CD4-positive, alpha-beta memory T cell (primary cell): ENCODE measurements around the gene SOSTDC1. TPM values are rescaled to one million over a fixed set of nuclear protein-coding genes. Genes with fewer than 3 reads are reported as not detected.
A peak's percentile ranks its signal among the peaks of the same experiment; 100 is the strongest.

Source experiments
- CTCF ChIA-PET: fragments of 350-600 bp; sonication (Branson Sonifier 250); formaldehyde crosslinking; loops from one replicate; lab custom pipeline; 2021; ENCODE audit warnings: inconsistent platforms; ENCODE audit not compliant: partially characterized antibody; lab: Charles Lee
- POLR2A ChIA-PET: fragments of 350-600 bp; sonication (Branson Sonifier 250); formaldehyde crosslinking; loops from one replicate; lab custom pipeline; 2021; ENCODE audit not compliant: partially characterized antibody; lab: Charles Lee
- DNase-seq, 5 donors: peaks; one replicate each; pipeline versions ENCODE4 v3.0.0 to v3.0.0-alpha.2; 2020 to 2022; ENCODE audit warnings: mixed read lengths in 1 of 5
- H3K27ac ChIP-seq: one replicate; pipeline ENCODE4 v1.7.0; 2013; ENCODE audit warnings: low read depth, low read length
- H3K27me3 ChIP-seq: 2 replicates; pipeline ENCODE4 v1.7.0; 2013; ENCODE audit warnings: mild to moderate bottlenecking, low read length, moderate library complexity; ENCODE audit not compliant: insufficient read depth
- H3K36me3 ChIP-seq: 2 replicates; pipeline ENCODE4 v1.7.0; 2013; ENCODE audit warnings: mild to moderate bottlenecking, low read length, moderate library complexity; ENCODE audit not compliant: insufficient read depth
- H3K4me1 ChIP-seq: 2 replicates; pipeline ENCODE4 v1.7.0; 2013; ENCODE audit warnings: mild to moderate bottlenecking, low read length, moderate library complexity; ENCODE audit not compliant: insufficient read depth
- H3K4me3 ChIP-seq, 2 donors: one replicate each; pipeline ENCODE4 v1.7.0; 2013; ENCODE audit warnings: low read length in 2 of 2, mild to moderate bottlenecking in 1 of 2
- H3K9me3 ChIP-seq, 2 donors: one replicate each; pipeline ENCODE4 v1.7.0; 2013; ENCODE audit warnings: low read length in 2 of 2, control low read depth in 1 of 2; ENCODE audit not compliant: control insufficient read depth in 1 of 2
- H3K27ac Mint-ChIP-seq, 7 donors: one replicate each; pipeline ENCODE4 v1.8.0; 2020 to 2021; ENCODE audit warnings: mixed read lengths in 7 of 7, mild to moderate bottlenecking in 6 of 7, inconsistent platforms in 3 of 7, moderate library complexity in 3 of 7
- H3K27me3 Mint-ChIP-seq, 2 donors: one replicate each; pipeline ENCODE4 v1.8.0; 2020 to 2021; ENCODE audit warnings: mixed read lengths in 2 of 2
- H3K36me3 Mint-ChIP-seq, 2 donors: one replicate each; pipeline ENCODE4 v1.8.0; 2020 to 2021; ENCODE audit warnings: mixed read lengths in 2 of 2, inconsistent platforms in 1 of 2, mild to moderate bottlenecking in 1 of 2
- H3K4me1 Mint-ChIP-seq, 4 donors: one replicate each; pipeline ENCODE4 v1.8.0; 2020 to 2021; ENCODE audit warnings: mixed read lengths in 4 of 4, mild to moderate bottlenecking in 1 of 4
- H3K4me3 Mint-ChIP-seq, 8 donors: one replicate each; pipeline ENCODE4 v1.8.0; 2020 to 2021; ENCODE audit warnings: mixed read lengths in 8 of 8, mild to moderate bottlenecking in 7 of 8, moderate library complexity in 6 of 8, inconsistent platforms in 3 of 8
- H3K9me3 Mint-ChIP-seq, 8 donors: one replicate each; pipeline ENCODE4 v1.8.0; 2020 to 2021; ENCODE audit warnings: mixed read lengths in 8 of 8, mild to moderate bottlenecking in 5 of 8, inconsistent platforms in 3 of 8, moderate library complexity in 1 of 8
- intact Hi-C: fragments of 100-400 bp; cut with micrococcal nuclease; formaldehyde crosslinking; loops from one replicate; pipeline ENCODE4 v1.15.1; 2023
- polyA plus RNA-seq, 2 donors: library from polyadenylated mRNA; unstranded; fragments of 300-500 nt; fragmentation: Illumina TruSeq; gene quantifications; one replicate each; pipeline ENCODE4 v1.2.3, GENCODE V29; 2021
- total RNA-seq, 2 experiments: library from RNA; stranded (reverse); gene quantifications; one replicate each; pipeline ENCODE4 v1.2.3, GENCODE V29; 2021

SOSTDC1 gene
- total and polyA plus RNA-seq, 4 experiments from 2014 or later = not detected

- Histone ChIP-seq H3K36me3 (no peaks in the 10 kb centered on the region), H3K4me1 (peaks cover 15% of the 10 kb centered on the region), H3K27me3 (no peaks in the 10 kb centered on the region), H3K27ac (peak overlapping the region; percentile 64), H3K4me3 (peak overlapping the region; percentile 50 to 63), H3K9me3 (no peaks in the 10 kb centered on the region)
- DNase-seq = peak; percentile 87 to 89 (median 88)
- CTCF ChIA-PET = interaction anchor here (1.0 to 6.0 kb wide), 8 partner anchors 10 to 197 kb away, joined by 3 to 60 read pairs (median 5); no protein-coding TSS in a partner anchor
- peaks cover 0 to 3% of the 10 kb centered on the region in 2 donors for H3K36me3 Mint-ChIP-seq
- H3K4me3 Mint-ChIP-seq = peak overlapping the region; percentile 81 to 94 (median 88)
- H3K27ac Mint-ChIP-seq = peak overlapping the region; percentile 82 to 97 (median 95)
- POLR2A ChIA-PET = interaction anchor here (0.9 to 2.7 kb wide), 11 partner anchors 8 to 877 kb away, joined by 3 to 21 read pairs (median 5); partner anchors contain the start of genes AHR, ANKMY2 and BZW2
- intact Hi-C loops = loop anchor here (1.0 to 2.0 kb wide), 2 partner anchors 225 to 814 kb away; partner anchors contain the start of gene ANKMY2
- no peaks in the 10 kb centered on the region for H3K9me3 Mint-ChIP-seq
- H3K4me1 Mint-ChIP-seq = peaks cover 10 to 32% (median 21%) of the 10 kb centered on the region in 4 donors
- peaks cover 0 to 8% of the 10 kb centered on the region in 2 donors for H3K27me3 Mint-ChIP-seq
Measured at GRCh38 chr7:16420649-16421332, 44.7 kb downstream of the SOSTDC1 start.

- Mint-ChIP-seq H3K27me3 (peaks cover 0 to 8% of the 10 kb centered on the region in 2 donors), H3K4me3 (peak overlapping the region; percentile 81 to 94 (median 88)), H3K36me3 (peaks cover 0 to 3% of the 10 kb centered on the region in 2 donors), H3K9me3 (no peaks in the 10 kb centered on the region), H3K4me1 (peaks cover 10 to 32% (median 21%) of the 10 kb centered on the region in 4 donors), H3K27ac (peak overlapping the region; percentile 82 to 97 (median 95))
- Histone ChIP-seq H3K27me3 (no peaks in the 10 kb centered on the region), H3K4me3 (peak overlapping the region; percentile 50 to 63), H3K4me1 (peaks cover 15% of the 10 kb centered on the region), H3K27ac (peak overlapping the region; percentile 64), H3K36me3 (no peaks in the 10 kb centered on the region), H3K9me3 (no peaks in the 10 kb centered on the region)
- POLR2A ChIA-PET = interaction anchor here (0.9 to 2.7 kb wide), 11 partner anchors 8 to 877 kb away, joined by 3 to 21 read pairs (median 5); partner anchors contain the start of genes AHR, ANKMY2 and BZW2
- no peak for DNase-seq
- intact Hi-C loops = loop anchor here (1.0 to 2.0 kb wide), 2 partner anchors 225 to 815 kb away; partner anchors contain the start of gene ANKMY2
- CTCF ChIA-PET = interaction anchor here (1.0 to 6.0 kb wide), 8 partner anchors 10 to 197 kb away, joined by 3 to 60 read pairs (median 5); no protein-coding TSS in a partner anchor
Measured at GRCh38 chr7:16420329-16420648, 45.2 kb downstream of the SOSTDC1 start.

- peaks cover 0 to 8% of the 10 kb centered on the region in 2 donors for H3K27me3 Mint-ChIP-seq
- no peaks in the 10 kb centered on the region for H3K36me3 ChIP-seq
- H3K9me3 ChIP-seq = no peaks in the 10 kb centered on the region
- no peak for DNase-seq
- H3K4me1 Mint-ChIP-seq = peaks cover 10 to 32% (median 21%) of the 10 kb centered on the region in 4 donors
- H3K36me3 Mint-ChIP-seq = peaks cover 0 to 3% of the 10 kb centered on the region in 2 donors
- peak overlapping the region; percentile 50 to 63 for H3K4me3 ChIP-seq
- CTCF ChIA-PET = interaction anchor here (1.0 to 6.0 kb wide), 6 partner anchors 9 to 197 kb away, joined by 3 to 60 read pairs (median 6); no protein-coding TSS in a partner anchor
- POLR2A ChIA-PET = interaction anchor here (1.0 to 2.7 kb wide), 9 partner anchors 9 to 878 kb away, joined by 3 to 21 read pairs (median 5); partner anchors contain the start of genes AHR, ANKMY2 and BZW2
- peak overlapping the region in 6 of 8 donors; percentile 81 to 94 (median 90) for H3K4me3 Mint-ChIP-seq
- peaks cover 15% of the 10 kb centered on the region for H3K4me1 ChIP-seq
- intact Hi-C loops = loop anchor here (1.0 to 2.0 kb wide), 2 partner anchors 225 to 815 kb away; partner anchors contain the start of gene ANKMY2
- H3K9me3 Mint-ChIP-seq = no peaks in the 10 kb centered on the region
- peak overlapping the region in 6 of 7 donors; percentile 13 to 96 (median 84) for H3K27ac Mint-ChIP-seq
- peak overlapping the region; percentile 64 for H3K27ac ChIP-seq
- no peaks in the 10 kb centered on the region for H3K27me3 ChIP-seq
Measured at GRCh38 chr7:16419859-16420258, 45.7 kb downstream of the SOSTDC1 start.

GRCh38 chr7:16419126-16419525, 46.4 kb downstream of the SOSTDC1 start:
- Mint-ChIP-seq H3K27ac (no peak overlapping the region), H3K4me1 (peaks cover 10 to 32% (median 21%) of the 10 kb centered on the region in 4 donors), H3K36me3 (peaks cover 0 to 3% of the 10 kb centered on the region in 2 donors), H3K27me3 (peaks cover 0 to 8% of the 10 kb centered on the region in 2 donors), H3K4me3 (peak overlapping the region in 4 of 8 donors; percentile 26 to 70 (median 42)), H3K9me3 (no peaks in the 10 kb centered on the region)
- DNase-seq = no peak
- H3K4me1 ChIP-seq = peaks cover 15% of the 10 kb centered on the region
- intact Hi-C loops = no loop called here
- POLR2A ChIA-PET = no interaction called here
- CTCF ChIA-PET = interaction anchor here (0.6 to 6.0 kb wide), 2 partner anchors 14 to 146 kb away, joined by 3 to 60 read pairs; no protein-coding TSS in a partner anchor
- no peaks in the 10 kb centered on the region for H3K9me3 ChIP-seq
- H3K36me3 ChIP-seq = no peaks in the 10 kb centered on the region
- H3K27me3 ChIP-seq = no peaks in the 10 kb centered on the region
- no peak overlapping the region for H3K4me3 ChIP-seq
- H3K27ac ChIP-seq = no peak overlapping the region

- H3K4me3 ChIP-seq = no peak overlapping the region
- CTCF ChIA-PET = no interaction called here
- no peak overlapping the region for H3K4me3 Mint-ChIP-seq
- POLR2A ChIA-PET = no interaction called here
- peaks cover 0 to 3% of the 10 kb centered on the region in 2 donors for H3K36me3 Mint-ChIP-seq
- H3K27ac Mint-ChIP-seq = no peak overlapping the region
- intact Hi-C loops = no loop called here
- no peak for DNase-seq
- no peaks in the 10 kb centered on the region for H3K9me3 ChIP-seq
- H3K27me3 Mint-ChIP-seq = peaks cover 0 to 6% of the 10 kb centered on the region in 2 donors
- no peak overlapping the region for H3K27ac ChIP-seq
- H3K4me1 ChIP-seq = peaks cover 15% of the 10 kb centered on the region
- H3K36me3 ChIP-seq = no peaks in the 10 kb centered on the region
- no peaks in the 10 kb centered on the region for H3K9me3 Mint-ChIP-seq
- no peaks in the 10 kb centered on the region for H3K27me3 ChIP-seq
- peaks cover 10 to 32% (median 21%) of the 10 kb centered on the region in 4 donors for H3K4me1 Mint-ChIP-seq
Measured at GRCh38 chr7:16417906-16418305, 47.6 kb downstream of the SOSTDC1 start.

GRCh38 chr7:16416289-16417282, 49.0 kb downstream of the SOSTDC1 start:
- Histone ChIP-seq H3K27me3 (no peaks in the 10 kb centered on the region), H3K9me3 (no peaks in the 10 kb centered on the region), H3K36me3 (no peaks in the 10 kb centered on the region), H3K27ac (no peak overlapping the region), H3K4me1 (peaks cover 10% of the 10 kb centered on the region), H3K4me3 (no peak overlapping the region)
- peaks cover 0 to 6% of the 10 kb centered on the region in 2 donors for H3K27me3 Mint-ChIP-seq
- POLR2A ChIA-PET = interaction anchor here (1.0 kb wide), 1 partner anchor 230 kb away, joined by 5 read pairs; the partner anchor contains the start of genes ANKMY2 and BZW2
- peaks cover 0 to 3% of the 10 kb centered on the region in 2 donors for H3K36me3 Mint-ChIP-seq
- H3K9me3 Mint-ChIP-seq = no peaks in the 10 kb centered on the region
- CTCF ChIA-PET = no interaction called here
- H3K4me1 Mint-ChIP-seq = peaks cover 9 to 27% (median 17%) of the 10 kb centered on the region in 4 donors
- intact Hi-C loops = no loop called here
- no peak overlapping the region for H3K27ac Mint-ChIP-seq
- no peak overlapping the region for H3K4me3 Mint-ChIP-seq
- peak in 1 of 5 donors; percentile 5 for DNase-seq
